COLO668 (cell line): Measurements from ENCODE around the gene C1orf210.

Source experiments
- DNase-seq: peaks from one replicate; lab custom pipeline; 2025; ENCODE audit not compliant: unreplicated experiment; lab: John Stamatoyannopoulos, UW

The C1orf210 gene

GRCh38 chr1:43296207-43296606 lies 10.8 kb upstream of the C1orf210 start:
- DNase-seq = no peak

- no peak for DNase-seq
These were observed 9.4 kb upstream of the C1orf210 start for GRCh38 chr1:43294761-43295160.

GRCh38 chr1:43293896-43294760 lies 8.7 kb upstream of the C1orf210 start:
- no peak for DNase-seq

GRCh38 chr1:43293176-43293575 lies 7.8 kb upstream of the C1orf210 start:
- DNase-seq = no peak

GRCh38 chr1:43292679-43293078 lies 7.3 kb upstream of the C1orf210 start:
- DNase-seq = no peak

GRCh38 chr1:43292216-43292615 lies 6.8 kb upstream of the C1orf210 start:
- DNase-seq = peak; percentile 36

GRCh38 chr1:43288785-43289706 lies 3.7 kb upstream of the C1orf210 start:
- no peak for DNase-seq

- no peak for DNase-seq
These were observed 2.8 kb upstream of the C1orf210 start for GRCh38 chr1:43288058-43288784.

GRCh38 chr1:43286533-43286932 lies 1.2 kb upstream of the C1orf210 start:
- no peak for DNase-seq

GRCh38 chr1:43286115-43286514 lies 734 bp upstream of the C1orf210 start:
- peak; percentile 73 for DNase-seq

GRCh38 chr1:43284546-43285110 lies 753 bp downstream of the C1orf210 start:
- peak; percentile 58 for DNase-seq

GRCh38 chr1:43284065-43284464 lies 1.3 kb downstream of the C1orf210 start:
- peak; percentile 52 for DNase-seq

GRCh38 chr1:43282220-43283195 lies 2.9 kb downstream of the C1orf210 start:
- no peak for DNase-seq

- DNase-seq = no peak
These were observed 4.7 kb downstream of the C1orf210 start for GRCh38 chr1:43280692-43281091.

GRCh38 chr1:43279666-43280065 lies 5.7 kb downstream of the C1orf210 start:
- no peak for DNase-seq

GRCh38 chr1:43279161-43279560 lies 6.2 kb downstream of the C1orf210 start:
- DNase-seq = no peak

- DNase-seq = no peak
These were observed 8.1 kb downstream of the C1orf210 start for GRCh38 chr1:43277116-43277876.

- DNase-seq = no peak
These were observed 8.7 kb downstream of the C1orf210 start for GRCh38 chr1:43276673-43277072.
